H9 (cell line): ENCODE results near the gene UMAD1. TPM values are rescaled to one million over a fixed set of nuclear protein-coding genes. Genes with fewer than 3 reads are reported as not detected.

Experiments used
- DNase-seq: peaks from one replicate; pipeline ENCODE4 v3.0.0-alpha.2; 2017
- H2AFZ ChIP-seq: one replicate; pipeline ENCODE4 v1.6.1; 2013; ENCODE audit warnings: mild to moderate bottlenecking, low read length, control low read depth, moderate library complexity
- H2AK5ac ChIP-seq: 2 replicates; pipeline ENCODE4 v1.6.1; 2013; ENCODE audit warnings: low read length, control low read depth, mixed read lengths; ENCODE audit not compliant: insufficient read length
- H2BK120ac ChIP-seq: one replicate; pipeline ENCODE4 v1.6.1; 2013; ENCODE audit warnings: low read depth, mild to moderate bottlenecking, low read length, control low read depth, inconsistent platforms; ENCODE audit not compliant: poor library complexity, severe bottlenecking
- H2BK12ac ChIP-seq: 2 replicates; pipeline ENCODE4 v1.6.1; 2013; ENCODE audit warnings: low read length, control low read depth, mixed read lengths, low read depth; ENCODE audit not compliant: insufficient read length
- H2BK15ac ChIP-seq: 2 replicates; pipeline ENCODE4 v1.6.1; 2013; ENCODE audit warnings: low read depth, low read length, control low read depth
- H2BK20ac ChIP-seq: one replicate; pipeline ENCODE4 v1.6.1; 2013; ENCODE audit warnings: low read depth, mild to moderate bottlenecking, low read length, control low read depth, inconsistent platforms; ENCODE audit not compliant: poor library complexity, severe bottlenecking
- H2BK5ac ChIP-seq: 2 replicates; pipeline ENCODE4 v1.6.1; 2013; ENCODE audit warnings: low read length, control low read depth, mixed read lengths; ENCODE audit not compliant: insufficient read length
- H3K14ac ChIP-seq: 2 replicates; pipeline ENCODE4 v1.6.1; 2013; ENCODE audit warnings: low read length, control low read depth; ENCODE audit not compliant: insufficient read depth
- H3K18ac ChIP-seq: 2 replicates; pipeline ENCODE4 v1.6.1; 2013; ENCODE audit warnings: low read depth, mild to moderate bottlenecking, mixed read lengths, low read length, control low read depth; ENCODE audit not compliant: insufficient read length
- H3K23ac ChIP-seq: 2 replicates; pipeline ENCODE4 v1.6.1; 2013; ENCODE audit warnings: low read length, control low read depth, mixed read lengths, low read depth; ENCODE audit not compliant: insufficient read length
- H3K23me2 ChIP-seq: 2 replicates; pipeline ENCODE4 v1.6.1; 2013; ENCODE audit warnings: low read depth, mild to moderate bottlenecking, mixed read lengths, low read length, control low read depth; ENCODE audit not compliant: insufficient read length, poor library complexity, severe bottlenecking
- H3K27ac ChIP-seq: 2 replicates; pipeline ENCODE4 v1.5.1; 2013; ENCODE audit warnings: low read length, control low read depth, mixed read lengths, low read depth; ENCODE audit not compliant: insufficient read length
- H3K27me3 ChIP-seq: 2 replicates; pipeline ENCODE4 v1.6.1; 2013; ENCODE audit warnings: low read length, control low read depth, inconsistent platforms; ENCODE audit not compliant: insufficient read depth
- H3K4ac ChIP-seq: 2 replicates; pipeline ENCODE4 v1.6.1; 2013; ENCODE audit warnings: low read depth, mild to moderate bottlenecking, control low read depth, inconsistent platforms, low read length, moderate library complexity
- H3K4me1 ChIP-seq: 2 replicates; pipeline ENCODE4 v1.6.1; 2013; ENCODE audit warnings: low read length, control low read depth, inconsistent platforms; ENCODE audit not compliant: insufficient read depth
- H3K4me2 ChIP-seq: 2 replicates; pipeline ENCODE4 v1.6.1; 2013; ENCODE audit warnings: low read length, control low read depth, mixed read lengths; ENCODE audit not compliant: insufficient read length, insufficient read depth
- H3K56ac ChIP-seq: 2 replicates; pipeline ENCODE4 v1.6.1; 2013; ENCODE audit warnings: low read depth, mild to moderate bottlenecking, mixed read lengths, low read length, control low read depth; ENCODE audit not compliant: insufficient read length
- H3K79me1 ChIP-seq: 2 replicates; pipeline ENCODE4 v1.6.1; 2013; ENCODE audit warnings: low read depth, mild to moderate bottlenecking, moderate library complexity, low read length, control low read depth, inconsistent platforms; ENCODE audit not compliant: insufficient read depth, poor library complexity, severe bottlenecking
- H3K79me2 ChIP-seq: 2 replicates; pipeline ENCODE4 v1.6.1; 2013; ENCODE audit warnings: low read length, control low read depth, inconsistent platforms; ENCODE audit not compliant: insufficient read depth
- H3K9ac ChIP-seq: 2 replicates; pipeline ENCODE4 v1.6.1; 2013; ENCODE audit warnings: low read length, control low read depth, mixed read lengths; ENCODE audit not compliant: insufficient read length; ENCODE audit errors: extremely low read depth
- H3K9me3 ChIP-seq: one replicate; pipeline ENCODE4 v1.6.1; 2013; ENCODE audit warnings: low read depth, low read length, inconsistent platforms; ENCODE audit not compliant: control insufficient read depth
- H3T11ph ChIP-seq: one replicate; pipeline ENCODE4 v1.6.1; 2013; ENCODE audit warnings: mild to moderate bottlenecking, low read length, control low read depth, inconsistent platforms
- H4K20me1 ChIP-seq: one replicate; pipeline ENCODE4 v1.6.1; 2013; ENCODE audit not compliant: control insufficient read depth, insufficient read length, insufficient read depth
- H4K5ac ChIP-seq: 2 replicates; pipeline ENCODE4 v1.6.1; 2013; ENCODE audit warnings: low read depth, mild to moderate bottlenecking, mixed read lengths, low read length, control low read depth; ENCODE audit not compliant: insufficient read length
- H4K8ac ChIP-seq: replicated peaks from 2 replicates; pipeline ENCODE4 v1.6.1; 2013; ENCODE audit warnings: low read length, control low read depth, mixed read lengths, low read depth; ENCODE audit not compliant: insufficient read length
- H4K91ac ChIP-seq: 2 replicates; pipeline ENCODE4 v1.6.1; 2013; ENCODE audit warnings: low read depth, mild to moderate bottlenecking, moderate library complexity, mixed read lengths, low read length, control low read depth; ENCODE audit not compliant: insufficient read length
- H3K27ac Mint-ChIP-seq, 3 experiments: 2 replicates in 2 of 3; 3 replicates in 1 of 3; pipeline ENCODE4 v1.8.0; 2020 to 2021; ENCODE audit warnings: mixed read lengths in 3 of 3, mild to moderate bottlenecking in 1 of 3, moderate library complexity in 1 of 3
- H3K27me3 Mint-ChIP-seq: 2 replicates; pipeline ENCODE4 v1.8.0; 2021; ENCODE audit warnings: low read depth, mild to moderate bottlenecking, moderate library complexity, mixed read lengths
- H3K36me3 Mint-ChIP-seq, 3 experiments: 2 replicates in 2 of 3; 3 replicates in 1 of 3; pipeline ENCODE4 v1.8.0; 2020 to 2021; ENCODE audit warnings: low read depth in 3 of 3, mixed read lengths in 3 of 3; ENCODE audit not compliant: insufficient read depth in 1 of 3
- H3K4me1 Mint-ChIP-seq, 2 experiments: 2 replicates each; pipeline ENCODE4 v1.8.0; 2020; ENCODE audit warnings: mixed read lengths in 2 of 2
- H3K4me3 Mint-ChIP-seq, 2 experiments: 2 replicates in 1 of 2; 3 replicates in 1 of 2; pipeline ENCODE4 v1.8.0; 2020 to 2021; ENCODE audit warnings: mild to moderate bottlenecking in 2 of 2, mixed read lengths in 2 of 2, moderate library complexity in 1 of 2
- H3K9me3 Mint-ChIP-seq, 2 experiments: 2 replicates in 1 of 2; 3 replicates in 1 of 2; pipeline ENCODE4 v1.8.0; 2020; ENCODE audit warnings: mild to moderate bottlenecking in 2 of 2, mixed read lengths in 2 of 2, moderate library complexity in 1 of 2
- WGBS: extraction: QIAGEN DNeasy Blood & Tissue Kit; methylation state at CpG from one replicate; pipeline ENCODE4 v1.1.7; 2013; ENCODE audit warnings: missing lambda C conversion rate, low lambda C conversion rate, mixed read lengths; ENCODE audit not compliant: insufficient read length; ENCODE audit errors: extremely low coverage; 5-methylcytosine and 5-hydroxymethylcytosine counted together
- total RNA-seq: library from RNA; stranded (reverse); gene quantifications from 2 replicates; pipeline ENCODE4 v1.2.1, GENCODE V29; 2021
- TF ChIP-seq, protein P1 (sequence below): fragments of 200-600 bp; sonication (generic); conservative IDR thresholded peaks from 3 replicates; pipeline ENCODE4 v1.8.0; 2021; ENCODE audit warnings: antibody characterized with exemption, mild to moderate bottlenecking

Gene UMAD1
- total RNA-seq, 1 experiment from 2014 or later, result 8.9 TPM

DNA sequence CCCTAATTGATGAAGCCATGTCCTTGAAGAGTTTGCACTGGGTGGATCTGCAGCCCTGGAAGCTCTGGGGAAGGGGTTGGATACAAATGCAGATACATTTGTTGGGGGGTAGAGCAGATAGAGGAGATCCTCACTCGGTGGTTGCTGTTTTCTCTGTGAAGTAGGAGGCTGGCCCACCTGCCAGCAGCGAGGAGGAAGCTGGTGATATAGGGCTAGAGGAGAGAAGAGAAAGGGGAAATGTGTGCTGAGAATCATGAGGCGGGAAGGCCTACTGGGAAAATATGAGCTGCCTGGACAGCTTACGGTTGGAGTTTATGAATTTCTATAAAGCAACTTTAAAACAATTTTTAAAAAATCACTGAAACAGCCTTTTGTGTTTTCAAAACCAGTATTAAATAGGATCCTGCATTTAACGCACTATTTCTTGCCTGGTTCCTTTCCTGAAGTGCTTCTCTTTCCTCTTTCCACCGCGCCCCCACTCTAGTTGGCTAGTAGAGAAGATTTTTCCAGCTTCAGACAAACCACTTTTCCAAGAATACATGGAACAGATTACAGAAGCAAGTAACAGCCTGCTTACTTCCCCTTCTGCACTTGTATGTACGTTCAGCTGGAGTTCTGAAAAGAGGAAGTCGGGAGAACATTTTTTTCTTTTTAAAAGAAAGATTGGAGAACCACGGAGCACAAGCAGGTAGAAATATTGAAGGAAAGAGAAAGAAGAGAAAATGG lies 227.5 kb downstream of the UMAD1 start:
- Histone ChIP-seq H3K9me3 (no peaks in the 10 kb centered on the region), H3K4ac (no peak overlapping the region), H2BK120ac (no peak overlapping the region), H3K79me2 (no peaks in the 10 kb centered on the region), H2AFZ (no peak overlapping the region), H3K4me1 (peaks cover 2% of the 10 kb centered on the region; the same call in 1 of the 2 replicates), H3K56ac (no peak overlapping the region), H3K14ac (no peak overlapping the region), H3K23ac (no peak overlapping the region), H3K23me2 (no peaks in the 10 kb centered on the region), H4K91ac (no peak overlapping the region), H4K8ac (no peak overlapping the region), H3K18ac (no peak overlapping the region), H3T11ph (no peak overlapping the region), H2AK5ac (no peak overlapping the region), H4K5ac (no peak overlapping the region), H3K27ac (no peak overlapping the region), H2BK20ac (no peak overlapping the region), H4K20me1 (no peaks in the 10 kb centered on the region), H2BK15ac (no peak overlapping the region), H3K9ac (no peak overlapping the region), H3K27me3 (no peaks in the 10 kb centered on the region), H3K79me1 (no peaks in the 10 kb centered on the region), H2BK12ac (no peak overlapping the region), H3K4me2 (no peak overlapping the region), H2BK5ac (no peak overlapping the region)
- no peak overlapping the region for H3K27ac Mint-ChIP-seq
- peaks cover 22 to 25% of the 10 kb centered on the region in 2 experiments for H3K4me1 Mint-ChIP-seq
- DNase-seq, result no peak
- no peaks in the 10 kb centered on the region for H3K27me3 Mint-ChIP-seq
- TF ChIP-seq, protein P1, sequence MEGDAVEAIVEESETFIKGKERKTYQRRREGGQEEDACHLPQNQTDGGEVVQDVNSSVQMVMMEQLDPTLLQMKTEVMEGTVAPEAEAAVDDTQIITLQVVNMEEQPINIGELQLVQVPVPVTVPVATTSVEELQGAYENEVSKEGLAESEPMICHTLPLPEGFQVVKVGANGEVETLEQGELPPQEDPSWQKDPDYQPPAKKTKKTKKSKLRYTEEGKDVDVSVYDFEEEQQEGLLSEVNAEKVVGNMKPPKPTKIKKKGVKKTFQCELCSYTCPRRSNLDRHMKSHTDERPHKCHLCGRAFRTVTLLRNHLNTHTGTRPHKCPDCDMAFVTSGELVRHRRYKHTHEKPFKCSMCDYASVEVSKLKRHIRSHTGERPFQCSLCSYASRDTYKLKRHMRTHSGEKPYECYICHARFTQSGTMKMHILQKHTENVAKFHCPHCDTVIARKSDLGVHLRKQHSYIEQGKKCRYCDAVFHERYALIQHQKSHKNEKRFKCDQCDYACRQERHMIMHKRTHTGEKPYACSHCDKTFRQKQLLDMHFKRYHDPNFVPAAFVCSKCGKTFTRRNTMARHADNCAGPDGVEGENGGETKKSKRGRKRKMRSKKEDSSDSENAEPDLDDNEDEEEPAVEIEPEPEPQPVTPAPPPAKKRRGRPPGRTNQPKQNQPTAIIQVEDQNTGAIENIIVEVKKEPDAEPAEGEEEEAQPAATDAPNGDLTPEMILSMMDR, result no peak
- no peaks in the 10 kb centered on the region for H3K9me3 Mint-ChIP-seq
- H3K36me3 Mint-ChIP-seq, result no peaks in the 10 kb centered on the region
- H3K4me3 Mint-ChIP-seq, result no peak overlapping the region
- no CpG with 5 or more reads among the region's 10 CpGs for WGBS
